ENCODE measurements around the gene ECHS1.
"Not testable (repeated sequence)": the region's sequence is repeated elsewhere in the genome, so short reads cannot be mapped to it uniquely, and the experiment has no call there.

GRCh38 chr10:133414401-133414800 lies 41.2 kb upstream of the ECHS1 start:
- TF ChIP-seq POLR2AphosphoS5 (IDR thresholded peaks at IDR 0.05); POLR2A (IDR thresholded peaks at IDR 0.05); CTCF (IDR thresholded peaks at IDR 0.05 in 8 of 11, conservative IDR thresholded peaks at IDR 0.05 in 3 of 11): not testable (repeated sequence)

Data from spleen (tissue), 7 donors.